Natural killer cell (primary cell): ENCODE measurements around the gene C1orf159. TPM values are rescaled to one million over a fixed set of nuclear protein-coding genes. Genes with fewer than 3 reads are reported as not detected.
A peak's percentile ranks its signal among the peaks of the same experiment; 100 is the strongest.
"Not testable (repeated sequence)": the region's sequence is repeated elsewhere in the genome, so short reads cannot be mapped to it uniquely, and the experiment has no call there.

Experiments
- ATAC-seq, 3 donors: fragments of 150-1000 bp in 2 of 3; fragments of 200-7000 bp in 1 of 3; cut with Tn5 transposase; 1 replicate in 1 of 3; 2 replicates in 2 of 3; pipeline ENCODE4 v1.10.0; 2021; ENCODE audit warnings: mild to moderate bottlenecking in 2 of 3, moderate library complexity in 2 of 3
- DNase-seq, 2 donors: peaks; one replicate each; pipeline versions ENCODE4 v3.0.0 to v3.0.0-alpha.2; 2013 to 2021; ENCODE audit warnings: mixed read lengths in 1 of 2
- H3K27ac ChIP-seq: one replicate; pipeline ENCODE4 v1.5.1; 2013; ENCODE audit warnings: mild to moderate bottlenecking, low read length
- H3K27me3 ChIP-seq: one replicate; pipeline ENCODE4 v1.6.1; 2013; ENCODE audit warnings: low read length; ENCODE audit not compliant: control insufficient read depth, insufficient read depth
- H3K36me3 ChIP-seq: one replicate; pipeline ENCODE4 v1.6.1; 2013; ENCODE audit warnings: low read length; ENCODE audit not compliant: control insufficient read depth, insufficient read depth
- H3K4me1 ChIP-seq: one replicate; pipeline ENCODE4 v1.6.1; 2013; ENCODE audit warnings: low read length; ENCODE audit not compliant: control insufficient read depth, insufficient read depth
- H3K4me3 ChIP-seq: one replicate; pipeline ENCODE4 v1.5.1; 2013; ENCODE audit warnings: low read length
- H3K9me3 ChIP-seq: one replicate; pipeline ENCODE4 v1.6.1; 2013; ENCODE audit warnings: low read length; ENCODE audit not compliant: control insufficient read depth, insufficient read depth
- H3K27ac Mint-ChIP-seq, 2 donors: one replicate each; pipeline ENCODE4 v1.8.0; 2022; ENCODE audit warnings: mild to moderate bottlenecking in 2 of 2, mixed read lengths in 2 of 2, moderate library complexity in 1 of 2
- H3K27me3 Mint-ChIP-seq, 2 donors: one replicate each; pipeline ENCODE4 v1.8.0; 2022; ENCODE audit warnings: low read depth in 2 of 2, mixed read lengths in 2 of 2
- H3K36me3 Mint-ChIP-seq: one replicate; pipeline ENCODE4 v1.8.0; 2022; ENCODE audit warnings: mixed read lengths
- H3K4me1 Mint-ChIP-seq, 2 donors: one replicate each; pipeline ENCODE4 v1.8.0; 2022; ENCODE audit warnings: mixed read lengths in 2 of 2
- H3K4me3 Mint-ChIP-seq: one replicate; pipeline ENCODE4 v1.8.0; 2022; ENCODE audit warnings: mild to moderate bottlenecking, moderate library complexity, mixed read lengths
- H3K9me3 Mint-ChIP-seq, 2 donors: one replicate each; pipeline ENCODE4 v1.8.0; 2022; ENCODE audit warnings: mixed read lengths in 2 of 2
- CTCF ChIP-seq: fragments of 200-600 bp; IDR thresholded peaks from one replicate; pipeline ENCODE4 v1.8.0; 2022; ENCODE audit warnings: antibody characterized with exemption
- WGBS: methylation state at CpG from one replicate; pipeline ENCODE4 v1.1.7; 2013; ENCODE audit warnings: missing lambda C conversion rate; ENCODE audit not compliant: insufficient coverage; 5-methylcytosine and 5-hydroxymethylcytosine counted together
- intact Hi-C: fragments of 100-400 bp; cut with micrococcal nuclease; formaldehyde crosslinking; loops from one replicate; pipeline ENCODE4 v1.14.2; 2022
- total RNA-seq, 4 donors: library from RNA; stranded (reverse); fragments of 120-200 nt in 1 of 4; gene quantifications; one replicate each; pipeline versions ENCODE4 v1.2.3 to v1.2.4, GENCODE V29; 2013 to 2022

The C1orf159 gene
- total RNA-seq, 3 donors from 2014 or later (not counting 1 experiment from before 2014, with no cell fraction given), result 19.6 to 25.1 (median 21.5) TPM

DNA sequence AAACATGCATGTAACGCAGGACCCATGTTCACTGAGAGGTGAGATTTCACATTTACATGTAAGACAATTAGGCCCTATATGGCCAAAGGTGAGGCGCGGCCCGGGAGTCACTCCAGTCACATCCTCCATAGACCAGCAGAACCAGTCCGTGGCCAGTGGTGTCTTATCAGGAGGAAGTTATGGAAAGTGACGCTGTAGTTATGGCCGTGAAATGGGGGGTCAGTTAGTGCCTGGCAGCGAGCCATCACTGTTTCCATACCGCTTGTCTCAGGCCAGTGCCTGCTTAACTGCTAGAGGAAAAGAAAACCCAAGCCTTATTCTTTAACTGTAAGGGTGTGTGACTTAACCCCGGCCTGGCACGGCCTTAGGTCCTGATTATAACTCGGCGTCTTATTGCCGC is 6.1 kb downstream of the C1orf159 start:
- Histone ChIP-seq H3K27me3 (no peaks in the 10 kb centered on the region), H3K4me1 (no peaks in the 10 kb centered on the region), H3K9me3 (peaks cover 7% of the 10 kb centered on the region), H3K4me3 (no peak overlapping the region), H3K27ac (no peak overlapping the region), H3K36me3 (no peaks in the 10 kb centered on the region)
- Mint-ChIP-seq H3K27ac (peak overlapping the region in 1 of 2 donors; percentile 26), H3K4me1 (peaks cover 0 to 8% of the 10 kb centered on the region in 2 donors), H3K9me3 (peaks cover 2 to 3% of the 10 kb centered on the region in 2 donors), H3K36me3 (no peaks in the 10 kb centered on the region), H3K27me3 (no peaks in the 10 kb centered on the region), H3K4me3 (no peak overlapping the region)
- intact Hi-C loops, result no loop called here
- WGBS, result 94% methylated on average over 11 of the region's 14 CpGs
- TF ChIP-seq CTCF, result no peak
- no peak for DNase-seq
- peak in 1 of 3 donors; percentile 21 for ATAC-seq

- intact Hi-C loops, result no loop called here
- no peak for TF ChIP-seq CTCF
- DNase-seq (no peak), ATAC-seq (no peak)
- H3K9me3 ChIP-seq, result no peaks in the 10 kb centered on the region
- Mint-ChIP-seq H3K27me3 (no peaks in the 10 kb centered on the region), H3K9me3 (peaks cover 0 to 2% of the 10 kb centered on the region in 2 donors), H3K36me3 (no peaks in the 10 kb centered on the region), H3K4me1 (peaks cover 0 to 13% of the 10 kb centered on the region in 2 donors), H3K4me3 (no peak overlapping the region), H3K27ac (no peak overlapping the region)
- no peak overlapping the region for H3K27ac ChIP-seq
- no peaks in the 10 kb centered on the region for H3K4me1 ChIP-seq
- no peaks in the 10 kb centered on the region for H3K36me3 ChIP-seq
- no peak overlapping the region for H3K4me3 ChIP-seq
- no peaks in the 10 kb centered on the region for H3K27me3 ChIP-seq
- 94% methylated on average over 31 of the region's 31 CpGs for WGBS
These were observed 9.2 kb downstream of the C1orf159 start for GRCh38 chr1:1106510-1107221.

DNA sequence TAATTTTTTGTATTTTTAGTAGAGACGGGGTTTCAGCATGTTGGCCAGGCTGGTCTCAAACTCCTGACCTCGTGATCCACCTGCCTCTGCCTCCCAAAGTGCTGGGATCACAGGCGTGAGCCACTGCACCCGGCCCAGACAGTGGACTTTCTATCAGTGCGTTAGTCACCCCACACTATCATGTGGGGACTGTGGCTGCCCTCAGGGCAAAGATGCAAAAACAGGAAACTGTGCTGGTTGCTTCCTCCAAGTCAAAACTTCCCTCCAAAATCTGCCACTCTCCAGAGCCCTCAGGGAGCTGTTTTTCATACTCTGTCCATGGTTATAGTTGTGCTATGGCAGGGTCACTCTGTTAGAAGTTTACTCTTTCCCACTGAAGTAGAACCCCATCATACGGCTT is 11.7 kb downstream of the C1orf159 start:
- 52% methylated on average over 6 of the region's 6 CpGs for WGBS
- ATAC-seq, intact Hi-C loops, H3K9me3 Mint-ChIP-seq, H3K27me3 ChIP-seq, H3K27ac Mint-ChIP-seq, H3K27me3 Mint-ChIP-seq, H3K4me3 ChIP-seq, H3K36me3 ChIP-seq, DNase-seq, H3K27ac ChIP-seq, H3K9me3 ChIP-seq, H3K36me3 Mint-ChIP-seq, H3K4me3 Mint-ChIP-seq, H3K4me1 ChIP-seq: not testable (repeated sequence)
- H3K4me1 Mint-ChIP-seq, result peaks cover 0 to 13% of the 10 kb centered on the region in 2 donors

- Histone ChIP-seq H3K4me1 (no peaks in the 10 kb centered on the region), H3K36me3 (no peaks in the 10 kb centered on the region), H3K27ac (no peak overlapping the region), H3K4me3 (no peak overlapping the region), H3K9me3 (no peaks in the 10 kb centered on the region), H3K27me3 (no peaks in the 10 kb centered on the region)
- DNase-seq, result no peak
- no peak for ATAC-seq
- no peak overlapping the region for H3K4me3 Mint-ChIP-seq
- no peak overlapping the region for H3K27ac Mint-ChIP-seq
- no peaks in the 10 kb centered on the region for H3K36me3 Mint-ChIP-seq
- H3K27me3 Mint-ChIP-seq, result no peaks in the 10 kb centered on the region
- intact Hi-C loops, result no loop called here
- no peaks in the 10 kb centered on the region for H3K9me3 Mint-ChIP-seq
- TF ChIP-seq CTCF, result no peak
- 97% methylated on average over 7 of the region's 7 CpGs for WGBS
- H3K4me1 Mint-ChIP-seq, result peaks cover 0 to 5% of the 10 kb centered on the region in 2 donors
These were observed 14.4 kb downstream of the C1orf159 start for GRCh38 chr1:1101503-1101902.
